Heart right ventricle (tissue), 16 donors: Measurements from ENCODE around the gene SUMO3. TPM values are rescaled to one million over a fixed set of nuclear protein-coding genes. Genes with fewer than 3 reads are reported as not detected.
A peak's percentile ranks its signal among the peaks of the same experiment; 100 is the strongest.

Source experiments
- ATAC-seq, 8 donors: fragments of 200-7000 bp; cut with Tn5 transposase; one replicate each; pipeline ENCODE4 v1.9.1; 2020; ENCODE audit warnings: mild to moderate bottlenecking in 8 of 8, moderate library complexity in 8 of 8, moderate number of reproducible peaks in 1 of 8
- DNase-seq, 2 donors: peaks; one replicate each; pipeline ENCODE4 v3.0.0-alpha.2; 2020
- H3K27ac ChIP-seq, 10 donors: fragments of 200-600 bp; sonication (generic) in 2 of 10; one replicate each; pipeline versions ENCODE4 v1.5.0 to v1.8.0; 2020 to 2022; ENCODE audit warnings: mild to moderate bottlenecking in 3 of 10
- H3K27me3 ChIP-seq, 7 donors: fragments of 200-600 bp; one replicate each; pipeline ENCODE4 v1.8.0; 2021 to 2022; ENCODE audit warnings: mild to moderate bottlenecking in 2 of 7
- H3K36me3 ChIP-seq, 9 donors: fragments of 200-600 bp; sonication (generic) in 1 of 9; one replicate each; pipeline versions ENCODE4 v1.5.0 to v1.8.0; 2020 to 2022; ENCODE audit warnings: mild to moderate bottlenecking in 2 of 9
- H3K4me1 ChIP-seq, 9 donors: fragments of 200-600 bp; sonication (generic) in 1 of 9; one replicate each; pipeline versions ENCODE4 v1.5.0 to v1.8.0; 2020 to 2022; ENCODE audit warnings: mild to moderate bottlenecking in 4 of 9
- H3K4me3 ChIP-seq, 10 donors: fragments of 200-600 bp; sonication (generic) in 2 of 10; one replicate each; pipeline versions ENCODE4 v1.5.0 to v1.8.0; 2020 to 2022; ENCODE audit warnings: mild to moderate bottlenecking in 7 of 10, moderate library complexity in 2 of 10
- H3K9me3 ChIP-seq, 11 donors: fragments of 200-600 bp in 10 of 11; sonication (generic) in 2 of 11; one replicate each; pipeline versions ENCODE4 v1.5.0 to v1.8.0; 2013 to 2022; ENCODE audit warnings: mild to moderate bottlenecking in 2 of 11, control low read depth in 1 of 11, moderate library complexity in 1 of 11
- WGBS, 2 donors: extraction: QIAGEN DNeasy Blood & Tissue Kit; methylation state at CpG; one replicate each; pipeline ENCODE4 v1.1.7; 2013; ENCODE audit warnings: inconsistent platforms in 1 of 2; 5-methylcytosine and 5-hydroxymethylcytosine counted together
- intact Hi-C, 10 donors: fragments of 100-400 bp; cut with DNase I; formaldehyde crosslinking; loops; one replicate each; pipeline versions ENCODE4 v1.11.1 to v1.14.2; 2022
- polyA plus RNA-seq, 2 donors: library from polyadenylated mRNA; stranded (reverse); fragments of 200-250 nt; gene quantifications; one replicate each; pipeline ENCODE4 v1.2.3, GENCODE V29; 2013
- total RNA-seq, 10 donors: library from RNA; stranded (reverse); fragmentation: NEBNext Ultra II Directional in 3 of 10; extraction: Animal tissue kit (Norgen Biotek cat#: 25700) in 3 of 10; gene quantifications; one replicate each; pipeline versions ENCODE4 v1.2.1 to v1.2.4, GENCODE V29; 2021 to 2023
- TF ChIP-seq, protein P1 (sequence below), 9 donors: fragments of 200-600 bp; sonication (generic) in 2 of 9; IDR thresholded peaks; one replicate each; pipeline versions ENCODE4 v1.5.0 to v1.8.0; 2021 to 2022; ENCODE audit warnings: antibody characterized with exemption in 9 of 9, mild to moderate bottlenecking in 5 of 9, moderate library complexity in 1 of 9
- donor health status: Arrhythmogenic right ventricular cardiomyopathy.
- donor health status: ischemic (EF 13 %, LVEDD 7.1; RV severe dilation, severe dysfunction).
- donor health status: healthy with polysubstance abuse.
- donor health status: DM: no; HTN: yes; CAD: no.
- donor health status: DM: no; HTN: no; CAD: no.
- donor health status: ischemic (EF 25% LVEDD 6.9; RV normal size, moderate dysfunction).
- donor health status: ischemic (EF 25% LVEDD 5.7; RV mildly dilated, moderate dysfunction).
- donor health status: healthy.
- donor health status: DM: yes; HTN: yes; CAD: no.
- donor health status: Ischemic cardiomyopathy.
- donor health status: ischemic (EF 35%, LVEDD 5.7; RV mildly dilated, moderate dysfunction).
- donor health status: nonischemic (EF 11% LVEDD 7.7; RV severe dilation, severe dysfunction).
- donor health status: DM: yes; HTN: yes; CAD: no.
- donor health status: PGD.
- donor health status: ischemic (EF 29% LVEDD 5.4; RV normal size, mild dysfunction).
- donor health status: nonischemic (EF 23%, LVEDD 6.1; RV moderate dilation, normal function).

SUMO3 gene
- total and polyA plus RNA-seq, 12 donors, result 14.9 to 80.9 (median 70.5) TPM

DNA sequence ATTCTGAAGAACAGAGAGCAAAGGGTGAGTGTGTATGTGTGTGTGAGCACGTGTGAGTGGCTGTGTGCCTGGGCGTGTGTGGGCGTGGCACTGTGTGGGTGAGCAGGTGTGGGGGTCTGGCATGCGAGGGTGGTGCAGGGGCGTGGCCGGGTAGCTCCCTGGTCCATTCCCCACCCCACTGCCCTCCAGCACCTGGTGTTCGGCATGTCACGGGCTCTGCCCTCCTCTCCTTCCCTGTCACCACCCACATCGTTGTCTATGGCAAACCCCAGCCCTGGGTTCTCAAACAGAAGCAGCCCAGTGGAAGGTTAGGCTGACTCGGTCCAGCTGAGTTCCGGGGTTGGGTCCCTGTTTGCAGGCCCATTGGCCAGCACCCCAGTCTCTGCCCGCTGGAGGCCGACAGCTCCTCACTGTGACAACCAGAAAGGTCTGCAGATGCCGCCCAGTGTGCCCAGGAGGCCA is 56.1 kb downstream of the SUMO3 start:
- Histone ChIP-seq H3K27ac (no peak overlapping the region), H3K4me1 (peaks cover 0 to 12% (median 0%) of the 10 kb centered on the region in 9 donors), H3K36me3 (no peaks in the 10 kb centered on the region), H3K27me3 (no peaks in the 10 kb centered on the region), H3K4me3 (no peak overlapping the region), H3K9me3 (no peaks in the 10 kb centered on the region)
- TF ChIP-seq, protein P1, sequence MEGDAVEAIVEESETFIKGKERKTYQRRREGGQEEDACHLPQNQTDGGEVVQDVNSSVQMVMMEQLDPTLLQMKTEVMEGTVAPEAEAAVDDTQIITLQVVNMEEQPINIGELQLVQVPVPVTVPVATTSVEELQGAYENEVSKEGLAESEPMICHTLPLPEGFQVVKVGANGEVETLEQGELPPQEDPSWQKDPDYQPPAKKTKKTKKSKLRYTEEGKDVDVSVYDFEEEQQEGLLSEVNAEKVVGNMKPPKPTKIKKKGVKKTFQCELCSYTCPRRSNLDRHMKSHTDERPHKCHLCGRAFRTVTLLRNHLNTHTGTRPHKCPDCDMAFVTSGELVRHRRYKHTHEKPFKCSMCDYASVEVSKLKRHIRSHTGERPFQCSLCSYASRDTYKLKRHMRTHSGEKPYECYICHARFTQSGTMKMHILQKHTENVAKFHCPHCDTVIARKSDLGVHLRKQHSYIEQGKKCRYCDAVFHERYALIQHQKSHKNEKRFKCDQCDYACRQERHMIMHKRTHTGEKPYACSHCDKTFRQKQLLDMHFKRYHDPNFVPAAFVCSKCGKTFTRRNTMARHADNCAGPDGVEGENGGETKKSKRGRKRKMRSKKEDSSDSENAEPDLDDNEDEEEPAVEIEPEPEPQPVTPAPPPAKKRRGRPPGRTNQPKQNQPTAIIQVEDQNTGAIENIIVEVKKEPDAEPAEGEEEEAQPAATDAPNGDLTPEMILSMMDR (IDR thresholded peaks at IDR 0.05), result no peak
- ATAC-seq (no peak), DNase-seq (no peak)
- WGBS, 2 donors, result 86 to 89% methylated on average over 14 of the region's 14 CpGs
- intact Hi-C loops, result no loop called here

DNA sequence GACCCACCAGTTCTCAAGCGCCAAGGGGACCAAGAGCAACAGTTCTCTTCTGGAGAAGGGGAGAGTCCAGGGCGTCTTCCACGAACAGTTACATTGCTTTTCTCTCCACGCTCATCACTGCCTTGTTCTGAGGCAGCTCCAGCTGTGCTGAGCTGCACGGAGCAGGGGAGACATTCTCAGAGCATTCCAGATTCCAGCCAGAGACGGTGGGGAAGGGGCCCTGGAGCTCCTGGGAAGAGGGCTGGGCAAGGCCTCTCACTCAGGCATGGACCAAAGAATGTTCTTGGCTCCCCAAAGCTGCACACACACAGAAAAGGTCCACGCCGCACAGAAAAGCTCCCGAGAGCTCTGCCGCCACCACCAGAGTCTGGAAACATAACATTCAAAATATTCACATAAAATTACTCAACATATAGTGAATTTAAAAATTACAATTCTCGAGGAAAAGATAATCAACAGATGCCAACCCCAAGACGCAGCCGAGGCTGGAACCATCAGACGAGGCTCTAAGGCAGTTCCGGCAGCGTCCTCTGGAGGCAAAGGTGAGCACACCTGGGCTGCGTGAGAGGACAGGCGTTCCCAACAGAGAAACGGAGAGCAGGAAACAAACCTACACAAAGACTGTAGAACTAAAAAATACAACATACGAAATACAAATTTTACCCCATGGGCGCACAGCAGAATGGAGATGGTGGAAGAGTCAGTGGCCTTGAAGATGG is 56.7 kb downstream of the SUMO3 start:
- ATAC-seq (no peak), DNase-seq (no peak)
- Histone ChIP-seq H3K9me3 (peaks cover 0 to 1% (median 0%) of the 10 kb centered on the region in 11 donors), H3K4me1 (peaks cover 0 to 12% (median 0%) of the 10 kb centered on the region in 9 donors), H3K4me3 (no peak overlapping the region), H3K27me3 (no peaks in the 10 kb centered on the region), H3K36me3 (no peaks in the 10 kb centered on the region), H3K27ac (no peak overlapping the region)
- 67 to 71% methylated on average over 21 of the region's 21 CpGs for WGBS, 2 donors
- intact Hi-C loops, result no loop called here
- TF ChIP-seq, protein P1 (IDR thresholded peaks at IDR 0.05), result peak in 1 of 9 donors; percentile 27

DNA sequence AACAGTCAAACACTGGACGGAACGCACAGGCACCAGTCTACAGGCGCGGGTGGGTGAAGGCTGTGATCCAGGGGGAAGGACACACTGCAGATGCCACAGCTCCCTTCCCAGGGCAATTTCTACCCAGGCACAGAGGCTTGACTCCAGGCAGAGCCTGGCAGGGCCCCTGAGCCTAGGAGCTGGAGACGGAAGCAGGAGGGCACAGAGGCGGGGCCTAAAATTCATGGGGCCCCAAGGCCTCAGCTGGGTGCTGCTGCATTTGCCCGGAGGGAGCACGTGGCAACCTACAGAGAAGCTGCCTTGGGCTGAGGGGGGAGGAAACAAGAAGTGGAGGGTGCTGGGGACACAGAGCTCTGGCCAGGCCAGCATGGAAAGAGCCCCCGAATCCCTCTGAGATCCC is 57.5 kb downstream of the SUMO3 start:
- WGBS, 2 donors, result 84 to 88% methylated on average over 9 of the region's 9 CpGs
- ATAC-seq, result no peak
- Histone ChIP-seq H3K9me3 (peaks cover 0 to 7% (median 0%) of the 10 kb centered on the region in 11 donors), H3K27ac (no peak overlapping the region), H3K4me3 (no peak overlapping the region), H3K36me3 (no peaks in the 10 kb centered on the region), H3K4me1 (peaks cover 0 to 5% (median 0%) of the 10 kb centered on the region in 9 donors), H3K27me3 (no peaks in the 10 kb centered on the region)
- DNase-seq, result no peak
- intact Hi-C loops, result no loop called here
- TF ChIP-seq, protein P1 (IDR thresholded peaks at IDR 0.05), result no peak

DNA sequence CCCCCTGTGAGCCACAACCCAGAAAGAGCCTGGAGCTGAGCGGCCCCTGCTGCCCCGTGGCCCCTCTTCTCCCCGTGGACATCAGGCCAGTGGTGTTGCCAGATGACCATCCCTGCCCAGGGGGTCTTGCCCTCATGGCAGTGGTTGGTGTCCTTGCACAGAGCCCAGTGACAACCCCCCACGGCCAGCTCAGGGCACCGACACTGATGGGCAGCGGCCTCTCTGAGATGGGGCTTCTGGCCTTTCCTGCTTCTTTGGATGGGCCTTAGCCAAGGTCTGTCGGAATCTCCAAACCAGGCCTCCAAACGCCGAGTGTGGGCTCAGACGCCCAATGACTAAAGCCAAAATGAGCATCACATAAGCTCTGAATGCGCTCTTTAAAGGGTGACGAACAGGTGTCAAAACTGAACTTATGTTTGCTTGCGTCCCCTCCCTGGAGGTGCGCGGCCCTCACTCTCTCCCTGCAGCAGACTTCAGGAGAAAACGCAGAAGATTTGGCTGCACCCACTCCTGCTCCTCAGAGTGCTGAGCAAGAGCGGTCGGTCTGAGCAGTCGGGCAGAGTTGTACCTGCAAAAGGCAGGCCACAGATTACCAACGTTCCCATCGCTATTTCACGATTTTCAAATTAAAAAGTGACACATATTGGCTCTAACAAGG is 58.1 kb downstream of the SUMO3 start:
- ATAC-seq (no peak), DNase-seq (no peak)
- H3K27ac ChIP-seq, result no peak overlapping the region
- no peaks in the 10 kb centered on the region for H3K27me3 ChIP-seq
- H3K36me3 ChIP-seq, result no peaks in the 10 kb centered on the region
- TF ChIP-seq, protein P1 (IDR thresholded peaks at IDR 0.05), result no peak
- H3K4me3 ChIP-seq, result no peak overlapping the region
- peaks cover 0 to 13% (median 4%) of the 10 kb centered on the region in 11 donors for H3K9me3 ChIP-seq
- intact Hi-C loops, result no loop called here
- 87 to 94% methylated on average over 22 of the region's 22 CpGs for WGBS, 2 donors
- H3K4me1 ChIP-seq, result peaks cover 0 to 6% (median 0%) of the 10 kb centered on the region in 9 donors
